ENCODE measurements around the gene BNC2. TPM values are rescaled to one million over a fixed set of nuclear protein-coding genes. Genes with fewer than 3 reads are reported as not detected.

BNC2 gene
- total RNA-seq, 2 experiments from 2014 or later, result not detected

- ChIA-PET CTCF (no interaction called here), POLR2A (no interaction called here)
- DNase-seq (no peak), ATAC-seq (no peak)
- no peaks in the 10 kb centered on the region for H3K9me3 Mint-ChIP-seq (ENCODE audit: insufficient read depth)
- no peaks in the 10 kb centered on the region for H3K27me3 Mint-ChIP-seq (ENCODE audit: low read depth)
- H3K36me3 Mint-ChIP-seq (ENCODE audit: low read depth), result no peaks in the 10 kb centered on the region
- H3K4me1 Mint-ChIP-seq (ENCODE audit: low read depth), result no peaks in the 10 kb centered on the region
- no peak overlapping the region for H3K4me3 Mint-ChIP-seq
- H3K27ac Mint-ChIP-seq, result no peak overlapping the region
Observed at GRCh38 chr9:16672501-16672900, 198.0 kb downstream of the BNC2 start.

- Mint-ChIP-seq H3K4me1 (ENCODE audit: low read depth) (no peaks in the 10 kb centered on the region), H3K4me3 (no peak overlapping the region), H3K9me3 (ENCODE audit: insufficient read depth) (no peaks in the 10 kb centered on the region), H3K27ac (no peak overlapping the region), H3K36me3 (ENCODE audit: low read depth) (no peaks in the 10 kb centered on the region), H3K27me3 (ENCODE audit: low read depth) (no peaks in the 10 kb centered on the region)
- ATAC-seq, result no peak
- POLR2A ChIA-PET, result no interaction called here
- CTCF ChIA-PET, result no interaction called here
- DNase-seq, result no peak
Observed at GRCh38 chr9:16671591-16672137, 198.8 kb downstream of the BNC2 start.

- ATAC-seq (no peak), DNase-seq (no peak)
- CTCF ChIA-PET, result no interaction called here
- no peaks in the 10 kb centered on the region for H3K4me1 Mint-ChIP-seq (ENCODE audit: low read depth)
- H3K36me3 Mint-ChIP-seq (ENCODE audit: low read depth), result no peaks in the 10 kb centered on the region
- H3K4me3 Mint-ChIP-seq, result no peak overlapping the region
- H3K27me3 Mint-ChIP-seq (ENCODE audit: low read depth), result no peaks in the 10 kb centered on the region
- no peak overlapping the region for H3K27ac Mint-ChIP-seq
- H3K9me3 Mint-ChIP-seq (ENCODE audit: insufficient read depth), result no peaks in the 10 kb centered on the region
- POLR2A ChIA-PET, result no interaction called here
Observed at GRCh38 chr9:16670791-16671190, 199.7 kb downstream of the BNC2 start.

GRCh38 chr9:16668734-16669295, 201.7 kb downstream of the BNC2 start:
- Mint-ChIP-seq H3K4me1 (ENCODE audit: low read depth) (no peaks in the 10 kb centered on the region), H3K27ac (no peak overlapping the region), H3K36me3 (ENCODE audit: low read depth) (no peaks in the 10 kb centered on the region), H3K4me3 (no peak overlapping the region), H3K9me3 (ENCODE audit: insufficient read depth) (no peaks in the 10 kb centered on the region), H3K27me3 (ENCODE audit: low read depth) (no peaks in the 10 kb centered on the region)
- ATAC-seq (no peak), DNase-seq (no peak)
- ChIA-PET POLR2A (no interaction called here), CTCF (no interaction called here)

GRCh38 chr9:16664211-16664610, 206.3 kb downstream of the BNC2 start:
- Mint-ChIP-seq H3K4me1 (ENCODE audit: low read depth) (no peaks in the 10 kb centered on the region), H3K27me3 (ENCODE audit: low read depth) (no peaks in the 10 kb centered on the region), H3K36me3 (ENCODE audit: low read depth) (no peaks in the 10 kb centered on the region), H3K27ac (no peak overlapping the region), H3K4me3 (no peak overlapping the region), H3K9me3 (ENCODE audit: insufficient read depth) (no peaks in the 10 kb centered on the region)
- DNase-seq (no peak), ATAC-seq (no peak)
- ChIA-PET POLR2A (no interaction called here), CTCF (no interaction called here)

GRCh38 chr9:16661816-16662215, 208.7 kb downstream of the BNC2 start:
- Mint-ChIP-seq H3K4me3 (no peak overlapping the region), H3K27ac (no peak overlapping the region), H3K4me1 (ENCODE audit: low read depth) (no peaks in the 10 kb centered on the region)

GRCh38 chr9:16659096-16659495, 211.4 kb downstream of the BNC2 start:
- no peaks in the 10 kb centered on the region for H3K4me1 Mint-ChIP-seq (ENCODE audit: low read depth)
- no peaks in the 10 kb centered on the region for H3K27me3 Mint-ChIP-seq (ENCODE audit: low read depth)
- H3K9me3 Mint-ChIP-seq (ENCODE audit: insufficient read depth), result no peaks in the 10 kb centered on the region
- DNase-seq (no peak), ATAC-seq (no peak)
- no peak overlapping the region for H3K4me3 Mint-ChIP-seq
- POLR2A ChIA-PET, result no interaction called here
- no peaks in the 10 kb centered on the region for H3K36me3 Mint-ChIP-seq (ENCODE audit: low read depth)
- H3K27ac Mint-ChIP-seq, result no peak overlapping the region
- CTCF ChIA-PET, result no interaction called here

More at GRCh38 chr9:16661816-16662215, 208.7 kb downstream of the BNC2 start:
- CTCF ChIA-PET, result no interaction called here
- ATAC-seq (no peak), DNase-seq (no peak)
- POLR2A ChIA-PET, result no interaction called here
- H3K9me3 Mint-ChIP-seq (ENCODE audit: insufficient read depth), result no peaks in the 10 kb centered on the region
- H3K27me3 Mint-ChIP-seq (ENCODE audit: low read depth), result no peaks in the 10 kb centered on the region
- H3K36me3 Mint-ChIP-seq (ENCODE audit: low read depth), result no peaks in the 10 kb centered on the region

- Mint-ChIP-seq H3K4me3 (no peak overlapping the region), H3K27me3 (ENCODE audit: low read depth) (no peaks in the 10 kb centered on the region), H3K27ac (no peak overlapping the region), H3K4me1 (ENCODE audit: low read depth) (no peaks in the 10 kb centered on the region), H3K36me3 (ENCODE audit: low read depth) (no peaks in the 10 kb centered on the region), H3K9me3 (ENCODE audit: insufficient read depth) (no peaks in the 10 kb centered on the region)
- POLR2A ChIA-PET, result no interaction called here
- no peak for DNase-seq
- CTCF ChIA-PET, result no interaction called here
- no peak for ATAC-seq
Observed at GRCh38 chr9:16656432-16657169, 213.9 kb downstream of the BNC2 start.

GRCh38 chr9:16654596-16655126, 215.8 kb downstream of the BNC2 start:
- H3K36me3 Mint-ChIP-seq (ENCODE audit: low read depth), result no peaks in the 10 kb centered on the region
- POLR2A ChIA-PET, result no interaction called here

GRCh38 chr9:16653491-16654399, 216.7 kb downstream of the BNC2 start:
- Mint-ChIP-seq H3K36me3 (ENCODE audit: low read depth) (no peaks in the 10 kb centered on the region), H3K9me3 (ENCODE audit: insufficient read depth) (no peaks in the 10 kb centered on the region), H3K4me1 (ENCODE audit: low read depth) (no peaks in the 10 kb centered on the region), H3K27ac (no peak overlapping the region), H3K27me3 (ENCODE audit: low read depth) (no peaks in the 10 kb centered on the region), H3K4me3 (no peak overlapping the region)
- no peak for ATAC-seq
- ChIA-PET POLR2A (no interaction called here), CTCF (no interaction called here)
- DNase-seq, result no peak

More at GRCh38 chr9:16654596-16655126, 215.8 kb downstream of the BNC2 start:
- CTCF ChIA-PET, result no interaction called here
- Mint-ChIP-seq H3K4me3 (no peak overlapping the region), H3K4me1 (ENCODE audit: low read depth) (no peaks in the 10 kb centered on the region), H3K9me3 (ENCODE audit: insufficient read depth) (no peaks in the 10 kb centered on the region), H3K27me3 (ENCODE audit: low read depth) (no peaks in the 10 kb centered on the region), H3K27ac (no peak overlapping the region)
- no peak for DNase-seq
- ATAC-seq, result no peak

GRCh38 chr9:16652582-16652981, 217.9 kb downstream of the BNC2 start:
- Mint-ChIP-seq H3K27me3 (ENCODE audit: low read depth) (no peaks in the 10 kb centered on the region), H3K4me3 (no peak overlapping the region), H3K4me1 (ENCODE audit: low read depth) (no peaks in the 10 kb centered on the region), H3K36me3 (ENCODE audit: low read depth) (no peaks in the 10 kb centered on the region), H3K9me3 (ENCODE audit: insufficient read depth) (no peaks in the 10 kb centered on the region), H3K27ac (no peak overlapping the region)
- POLR2A ChIA-PET, result no interaction called here
- DNase-seq, result no peak
- no peak for ATAC-seq
- CTCF ChIA-PET, result no interaction called here

- ATAC-seq (no peak), DNase-seq (no peak)
- H3K4me1 Mint-ChIP-seq (ENCODE audit: low read depth), result no peaks in the 10 kb centered on the region
- H3K9me3 Mint-ChIP-seq (ENCODE audit: insufficient read depth), result no peaks in the 10 kb centered on the region
- ChIA-PET CTCF (no interaction called here), POLR2A (no interaction called here)
- no peaks in the 10 kb centered on the region for H3K36me3 Mint-ChIP-seq (ENCODE audit: low read depth)
- no peaks in the 10 kb centered on the region for H3K27me3 Mint-ChIP-seq (ENCODE audit: low read depth)
- no peak overlapping the region for H3K27ac Mint-ChIP-seq
- H3K4me3 Mint-ChIP-seq, result no peak overlapping the region
Observed at GRCh38 chr9:16651446-16651964, 219.0 kb downstream of the BNC2 start.

Measured in activated CD8-positive, alpha-beta T cell treated with anti-CD3 and anti-CD28 coated beads, Interleukin-2, amount 10 ng/mL, durations not matched to agents 7 days and 5 days (primary cell).